GM23248 (cell line): ENCODE data around the gene MTG2.

ENCODE experiments used
- EZH2 ChIP-seq: fragments of 200-600 bp; sonication (generic); IDR thresholded peaks from 2 replicates; pipeline ENCODE4 v1.6.1; 2018; ENCODE audit warnings: antibody characterized with exemption, mild to moderate bottlenecking; ENCODE audit not compliant: insufficient read depth, poor library complexity, severe bottlenecking
- EZH2phosphoT487 ChIP-seq: fragments of 200-600 bp; sonication (generic); IDR thresholded peaks from 2 replicates; pipeline ENCODE4 v1.6.1; 2018; ENCODE audit warnings: antibody characterized with exemption, moderate library complexity, mild to moderate bottlenecking, low read depth; ENCODE audit not compliant: insufficient read depth

DNA sequence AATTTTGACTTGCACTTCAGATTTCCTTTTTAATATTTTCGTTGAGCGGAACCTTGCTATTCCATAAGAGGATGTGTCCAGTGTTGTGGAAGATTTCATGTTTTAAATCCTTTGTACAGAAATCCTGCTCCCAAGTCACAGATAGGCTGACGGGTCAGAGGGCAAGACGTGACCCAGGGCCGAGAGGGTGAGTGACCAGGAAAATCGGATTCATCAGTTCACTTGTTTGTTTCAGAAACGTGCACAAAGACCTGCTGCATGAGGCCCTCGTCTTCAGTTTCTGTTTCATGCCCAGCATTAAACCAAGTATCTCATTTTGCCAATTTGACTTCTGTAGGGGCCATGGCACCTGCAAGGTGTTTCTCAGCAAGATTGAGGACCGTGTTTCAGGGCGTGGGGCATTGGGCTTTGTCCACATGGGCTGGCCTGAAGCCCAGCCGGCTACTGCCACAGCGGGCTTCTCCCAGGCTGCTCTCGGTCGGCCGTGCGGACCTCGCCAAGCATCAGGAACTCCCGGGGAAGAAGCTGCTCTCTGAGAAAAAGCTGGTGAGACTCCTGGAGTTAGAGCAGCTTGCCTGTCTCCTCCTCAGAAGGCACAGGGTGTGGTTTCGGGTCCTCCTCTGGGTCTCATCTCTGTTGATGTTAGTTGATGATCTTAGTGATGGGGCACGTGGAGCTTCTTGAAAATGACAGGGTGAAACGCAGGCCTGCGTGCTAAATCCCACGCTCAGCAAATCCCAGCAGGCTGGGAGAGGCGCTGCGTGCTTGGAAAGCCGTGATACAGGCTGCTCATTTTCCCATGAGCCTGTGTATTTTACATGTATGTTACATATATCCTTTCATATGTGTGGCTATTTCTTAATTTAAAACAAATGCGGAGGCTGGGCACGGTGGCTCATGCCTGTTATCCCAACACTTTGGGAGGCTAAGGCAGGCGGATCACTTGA is 10.5 kb downstream of the MTG2 start:
- TF ChIP-seq EZH2phosphoT487 = no peak
- no peak for TF ChIP-seq EZH2
